Upper lobe of left lung (tissue), 4 donors: Measurements from ENCODE around the gene MACROD2.

ENCODE experiments used
- CTCF ChIP-seq, 6 experiments: fragments of 450-650 bp in 4 of 6; fragments of 200-600 bp in 2 of 6; sonication (generic) in 2 of 6; IDR thresholded peaks; one replicate each; pipeline ENCODE4 v1.5.1; 2016 to 2019; ENCODE audit warnings: antibody characterized with exemption in 6 of 6
- POLR2A ChIP-seq, 4 donors: fragments of 450-650 bp; IDR thresholded peaks; one replicate each; pipeline ENCODE4 v1.5.1; 2016 to 2017; ENCODE audit warnings: antibody characterized with exemption in 4 of 4, mild to moderate bottlenecking in 2 of 4
- POLR2AphosphoS5 ChIP-seq, 2 donors: sonication (generic); formaldehyde crosslinking; IDR thresholded peaks; one replicate each; pipeline ENCODE4 v1.5.1; 2017; ENCODE audit warnings: antibody characterized with exemption in 2 of 2

- TF ChIP-seq POLR2A (IDR thresholded peaks at IDR 0.05) = no peak
- no peak for TF ChIP-seq CTCF (IDR thresholded peaks at IDR 0.05)
- TF ChIP-seq POLR2AphosphoS5 (IDR thresholded peaks at IDR 0.05) = no peak
These were observed 1084.5 kb downstream of the MACROD2 start for GRCh38 chr20:15079594-15080340.
